GM12873 (cell line): Measurements from ENCODE around the gene ZNHIT2.

ENCODE experiments used
- TF ChIP-seq, protein P1 (sequence below): IDR thresholded peaks from 2 replicates; pipeline ENCODE4 v1.5.1; 2012; ENCODE audit warnings: low read depth, mild to moderate bottlenecking, moderate library complexity, low read length, control low read depth; ENCODE audit not compliant: insufficient read depth; ENCODE audit errors: missing control alignments

The ZNHIT2 gene

DNA sequence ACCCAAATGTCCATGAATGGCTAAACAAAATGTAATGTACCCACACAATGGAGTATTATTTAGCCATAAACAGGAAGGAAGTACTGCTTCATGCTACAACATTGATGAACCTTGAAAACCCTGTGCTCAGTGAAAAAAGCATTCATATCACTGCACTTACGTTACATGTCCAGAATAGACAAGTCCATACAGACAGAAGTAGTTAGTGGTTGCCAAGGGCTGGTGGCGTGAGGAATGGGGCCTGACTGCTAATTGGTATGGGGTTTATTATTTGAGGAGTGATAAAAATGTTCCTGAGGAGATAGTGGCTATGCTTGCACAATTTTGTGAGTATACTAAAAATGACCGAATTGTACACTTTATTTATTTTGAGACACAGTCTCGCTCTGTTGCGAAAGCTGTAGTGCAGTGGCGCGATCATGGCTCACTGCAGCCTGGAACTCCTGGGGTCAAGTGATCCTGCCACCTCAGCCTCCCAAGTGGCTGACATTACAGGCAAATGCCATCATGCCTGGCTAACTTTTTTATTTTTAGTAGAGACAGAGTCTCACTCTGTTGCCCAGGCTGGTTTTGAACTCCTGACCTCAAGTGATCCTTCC, 24.5 kb upstream of the ZNHIT2 start:
- TF ChIP-seq, protein P1, sequence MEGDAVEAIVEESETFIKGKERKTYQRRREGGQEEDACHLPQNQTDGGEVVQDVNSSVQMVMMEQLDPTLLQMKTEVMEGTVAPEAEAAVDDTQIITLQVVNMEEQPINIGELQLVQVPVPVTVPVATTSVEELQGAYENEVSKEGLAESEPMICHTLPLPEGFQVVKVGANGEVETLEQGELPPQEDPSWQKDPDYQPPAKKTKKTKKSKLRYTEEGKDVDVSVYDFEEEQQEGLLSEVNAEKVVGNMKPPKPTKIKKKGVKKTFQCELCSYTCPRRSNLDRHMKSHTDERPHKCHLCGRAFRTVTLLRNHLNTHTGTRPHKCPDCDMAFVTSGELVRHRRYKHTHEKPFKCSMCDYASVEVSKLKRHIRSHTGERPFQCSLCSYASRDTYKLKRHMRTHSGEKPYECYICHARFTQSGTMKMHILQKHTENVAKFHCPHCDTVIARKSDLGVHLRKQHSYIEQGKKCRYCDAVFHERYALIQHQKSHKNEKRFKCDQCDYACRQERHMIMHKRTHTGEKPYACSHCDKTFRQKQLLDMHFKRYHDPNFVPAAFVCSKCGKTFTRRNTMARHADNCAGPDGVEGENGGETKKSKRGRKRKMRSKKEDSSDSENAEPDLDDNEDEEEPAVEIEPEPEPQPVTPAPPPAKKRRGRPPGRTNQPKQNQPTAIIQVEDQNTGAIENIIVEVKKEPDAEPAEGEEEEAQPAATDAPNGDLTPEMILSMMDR = no peak

DNA sequence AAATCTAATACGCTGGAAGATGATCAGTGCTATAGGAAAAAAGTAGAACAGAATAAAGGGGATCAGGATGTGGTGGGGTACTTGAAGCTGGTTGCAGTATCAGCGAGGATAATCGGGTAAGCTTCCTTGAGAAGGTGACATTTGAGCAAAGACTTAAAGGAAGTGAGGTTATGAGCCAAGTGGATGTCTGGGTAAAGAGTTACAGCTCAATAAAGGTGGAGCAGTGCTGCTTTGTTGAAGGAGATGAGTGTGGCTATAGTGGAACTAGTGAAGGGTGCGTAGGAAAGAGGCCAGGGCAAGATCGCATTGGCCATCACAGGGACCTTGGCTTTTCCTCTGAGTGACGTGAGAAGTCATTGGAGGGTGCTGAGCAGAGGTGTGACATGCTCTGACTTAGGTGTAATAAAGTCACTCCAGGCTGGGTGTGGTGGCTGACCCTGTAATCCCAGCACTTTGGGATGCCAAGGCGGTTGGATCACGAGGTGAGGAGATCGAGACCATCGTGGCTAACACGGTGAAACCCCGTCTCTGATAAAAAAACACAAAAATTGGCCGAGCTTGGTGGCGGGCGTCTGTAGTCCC, 19.1 kb upstream of the ZNHIT2 start:
- TF ChIP-seq, protein P1 = no peak

DNA sequence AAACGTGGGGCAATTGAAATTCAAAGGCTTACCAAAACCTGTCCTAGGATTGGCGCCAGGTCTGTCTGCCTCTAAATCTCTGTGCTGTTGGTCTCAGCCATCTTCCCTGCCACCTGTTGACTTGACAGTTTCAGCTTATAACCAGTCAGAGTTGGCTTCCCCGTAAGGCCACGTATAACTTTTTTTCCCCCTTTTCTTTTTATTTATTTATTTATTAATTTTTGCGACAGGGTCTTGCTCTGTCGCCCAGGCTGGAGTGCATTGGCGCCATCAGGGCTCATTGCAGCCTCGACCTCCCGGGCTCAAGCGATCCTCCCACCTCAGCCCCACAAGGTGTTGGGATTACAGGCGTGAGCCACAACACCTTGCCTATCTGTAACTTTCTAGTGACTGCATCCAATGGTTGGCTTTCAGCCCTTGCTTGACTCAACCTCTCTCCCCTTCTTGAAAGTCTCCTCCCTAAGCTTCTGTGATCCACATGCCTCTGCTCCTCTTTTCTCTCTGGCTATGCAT, 18.2 kb upstream of the ZNHIT2 start:
- TF ChIP-seq, protein P1 = no peak

DNA sequence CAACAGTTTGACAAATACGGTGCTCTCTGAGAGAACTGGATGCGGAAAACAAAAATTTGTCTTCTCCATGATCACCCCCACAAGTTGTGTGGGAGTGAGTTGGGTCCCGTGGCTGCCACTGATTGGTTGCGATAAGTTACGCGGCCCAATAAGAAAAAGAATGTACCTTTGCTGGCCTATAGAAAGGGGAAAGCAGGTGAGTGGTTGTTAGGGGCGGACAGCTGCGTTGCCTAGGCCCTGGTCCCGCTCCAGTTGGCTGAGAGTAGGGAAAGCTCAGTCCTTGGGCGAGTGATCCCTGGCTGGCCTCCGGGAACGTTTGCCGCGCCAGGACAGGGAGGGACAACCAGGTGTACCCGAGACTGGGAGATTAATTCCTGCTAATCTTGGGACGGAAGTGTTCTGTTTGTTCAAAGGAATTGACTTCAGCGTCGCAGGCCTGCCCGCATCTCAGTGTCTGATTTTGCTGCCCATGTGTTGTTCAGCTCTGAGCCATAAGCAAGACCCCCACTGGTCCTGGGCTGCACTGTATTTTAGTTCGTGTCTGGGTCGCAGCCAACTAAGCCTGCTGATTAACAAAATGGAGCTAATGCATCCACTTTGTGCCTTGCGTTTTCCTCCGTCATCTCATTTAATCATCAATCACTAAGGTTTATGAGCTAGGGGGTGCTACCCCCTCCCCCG, 17.6 kb upstream of the ZNHIT2 start:
- TF ChIP-seq, protein P1 = no peak

DNA sequence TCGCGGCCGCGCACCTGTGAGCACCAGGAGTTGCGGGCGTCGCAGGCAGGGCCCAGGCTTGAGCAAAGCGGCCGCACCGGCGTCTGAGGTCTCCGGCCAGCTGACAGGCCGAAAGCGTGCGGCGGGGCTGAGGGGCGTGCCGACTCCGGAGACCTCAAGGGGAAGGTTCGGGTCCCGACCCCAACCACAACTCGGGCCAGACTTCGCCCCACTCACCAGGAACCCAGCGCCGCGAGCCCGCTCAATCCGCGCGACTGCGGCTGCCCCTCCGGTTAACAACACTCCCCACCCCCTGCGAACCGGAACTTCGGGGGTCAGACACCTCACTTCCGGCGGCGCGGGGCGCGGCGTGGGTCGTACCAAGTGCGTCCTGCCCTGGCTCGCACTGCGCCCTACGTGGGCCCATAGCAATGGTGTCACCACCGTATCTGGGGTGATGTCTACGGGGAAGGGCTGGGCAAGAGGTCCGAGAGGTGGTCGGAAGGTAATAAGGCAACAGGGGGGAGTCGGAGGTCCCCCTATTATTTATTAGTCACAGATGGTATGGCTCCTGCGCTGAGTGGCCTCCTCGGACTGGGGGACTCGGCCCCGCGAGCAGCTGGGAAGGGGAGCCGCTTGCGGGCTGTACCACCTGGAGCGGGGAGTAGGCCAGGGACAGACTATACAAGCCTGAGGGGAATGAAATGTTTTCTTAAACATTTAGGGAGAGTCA, 16.9 kb upstream of the ZNHIT2 start, which contains the start of gene SYVN1:
Gene SYVN1 (minus strand): TSS at position 280 of the 712 bp plus-strand sequence. CDS start 918 bp downstream, outside the sequence.
- TF ChIP-seq, protein P1 = no peak

DNA sequence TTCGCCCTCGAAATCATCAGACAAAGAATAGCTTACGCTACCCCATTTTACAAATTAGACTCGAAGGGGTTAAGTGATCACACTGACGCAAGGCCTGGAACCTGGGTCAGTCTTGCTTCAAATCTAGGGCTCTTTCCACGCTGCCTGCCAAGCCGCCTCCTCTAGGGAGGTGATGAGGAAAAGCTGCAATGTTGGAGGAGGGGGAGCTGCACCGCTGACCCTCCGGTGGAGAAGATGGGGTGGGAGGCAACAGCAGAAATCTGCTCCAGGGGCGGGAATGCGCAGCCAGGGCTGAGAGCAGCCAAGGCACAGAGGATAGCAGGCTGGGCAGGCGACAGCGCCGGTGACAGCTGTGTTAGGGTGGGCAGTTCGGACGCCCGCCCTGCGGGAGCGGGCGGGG, 16.2 kb upstream of the ZNHIT2 start:
- TF ChIP-seq, protein P1 = no peak
